NCI-H146 (cell line): ENCODE results near the gene ARHGAP22.

Experiments used
- DNase-seq: peaks from one replicate; lab custom pipeline; 2025; lab: John Stamatoyannopoulos, UW

ARHGAP22 gene

DNA sequence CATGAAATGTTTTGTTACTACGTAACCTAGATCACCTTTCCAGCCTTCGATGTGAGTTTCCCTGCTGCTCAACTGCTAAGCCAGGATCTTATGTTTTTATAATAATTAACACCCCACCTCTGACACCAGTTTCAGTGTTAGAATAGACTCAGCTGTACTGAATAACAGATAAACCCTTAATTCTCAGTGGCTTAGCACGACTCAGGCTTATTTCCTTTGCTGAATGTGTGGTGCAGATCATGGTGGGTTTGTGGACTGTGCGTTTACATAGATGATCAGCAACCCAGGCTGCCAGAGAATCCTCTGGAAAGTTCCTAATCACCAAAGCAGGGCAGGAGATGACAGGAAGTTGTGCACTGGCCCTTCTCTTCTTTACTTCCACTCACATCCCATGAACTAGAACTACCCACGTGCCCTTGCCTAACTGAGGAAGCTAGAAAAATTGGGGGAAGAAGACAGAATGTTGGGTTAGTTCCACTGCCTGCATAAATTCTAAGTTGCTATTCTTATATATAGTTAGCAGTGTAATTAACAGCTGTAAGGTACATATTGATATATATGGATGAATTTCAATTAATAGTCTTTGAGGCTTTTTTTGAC lies 186.6 kb downstream of the ARHGAP22 start:
- DNase-seq = no peak

DNA sequence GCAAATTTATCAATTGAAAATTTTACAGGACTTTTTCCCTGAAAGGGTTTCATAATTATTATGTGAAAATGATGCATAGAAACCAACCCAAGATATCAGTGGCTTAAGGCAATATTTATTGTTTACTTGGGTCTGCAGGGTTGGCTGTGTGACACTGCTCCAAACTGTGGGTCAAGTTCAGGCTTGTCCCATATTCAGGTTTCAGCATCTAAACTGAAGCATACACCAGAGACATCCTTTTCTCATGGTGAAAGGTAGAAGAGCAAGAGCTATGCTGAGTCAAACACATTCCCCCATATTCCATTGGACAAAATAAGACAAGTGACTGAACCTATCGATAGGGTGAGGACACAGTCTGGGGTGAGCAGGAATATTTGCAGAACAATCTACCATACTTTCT lies 187.5 kb downstream of the ARHGAP22 start:
- no peak for DNase-seq

DNA sequence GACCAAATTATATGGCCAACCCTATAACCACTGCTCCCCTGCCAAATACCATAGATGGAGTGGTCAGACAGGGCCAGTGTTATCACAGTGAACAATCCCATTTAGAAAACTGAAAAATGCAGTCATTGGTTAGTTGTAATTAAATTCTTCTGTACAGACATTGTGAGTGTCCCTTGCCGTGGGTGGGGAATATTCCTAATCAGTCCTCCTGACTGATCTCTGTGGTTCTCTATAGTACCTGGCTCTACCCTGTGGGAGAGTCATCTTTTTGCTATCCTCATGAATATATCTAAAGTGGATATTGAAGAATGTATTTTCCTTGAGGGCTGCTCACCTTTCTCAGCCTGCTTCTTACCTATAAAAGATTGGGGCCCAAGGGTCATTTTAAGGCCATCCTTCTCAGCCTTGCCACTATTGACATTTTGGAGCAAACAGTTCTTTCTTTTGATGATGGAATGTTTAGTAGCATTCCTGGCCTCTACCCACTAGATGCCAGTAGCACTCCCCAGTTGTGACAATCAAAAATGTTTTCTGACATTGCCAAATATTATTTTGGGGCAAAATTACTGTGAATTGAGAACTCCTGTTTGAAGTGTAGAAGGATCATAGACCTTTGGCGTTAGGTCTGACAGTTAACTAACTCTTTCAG lies 188.2 kb downstream of the ARHGAP22 start:
- no peak for DNase-seq

DNA sequence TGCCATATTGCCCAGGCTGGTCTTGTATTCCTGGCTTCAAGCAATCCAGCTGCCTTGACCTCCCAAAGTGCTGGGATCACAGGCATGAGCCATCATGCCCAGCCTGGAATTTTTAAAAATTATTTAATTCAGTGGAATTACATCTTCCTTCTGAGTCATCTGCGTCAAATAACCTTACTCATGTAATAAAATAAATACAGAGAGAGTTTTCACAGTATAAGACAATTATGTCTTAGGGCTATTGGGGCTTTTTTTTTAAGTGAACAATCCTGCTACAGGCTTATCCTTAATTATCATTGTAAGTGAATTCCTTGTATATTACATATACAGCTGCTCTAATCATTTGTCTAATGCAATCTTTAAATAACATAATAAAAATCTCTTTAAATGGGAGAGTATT lies 190.1 kb downstream of the ARHGAP22 start:
- no peak for DNase-seq

DNA sequence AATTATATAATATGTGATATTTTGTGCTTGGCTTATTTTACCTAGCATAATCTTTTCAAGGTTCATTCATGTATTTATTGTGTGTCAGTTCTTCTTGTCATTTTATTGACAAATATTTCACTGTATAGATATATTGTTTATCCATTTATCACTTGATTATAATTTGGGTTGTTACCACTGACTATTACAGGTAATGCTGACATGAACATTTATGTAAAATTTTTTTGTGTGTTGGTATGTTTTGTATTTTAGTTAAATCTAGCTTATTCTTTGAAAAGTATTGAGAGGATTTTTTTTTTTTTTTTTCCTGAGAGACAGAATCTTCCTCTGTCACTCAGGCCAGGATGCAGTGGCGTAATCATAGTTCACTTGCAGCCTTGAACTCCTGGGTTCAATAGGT lies 190.7 kb downstream of the ARHGAP22 start:
- no peak for DNase-seq

DNA sequence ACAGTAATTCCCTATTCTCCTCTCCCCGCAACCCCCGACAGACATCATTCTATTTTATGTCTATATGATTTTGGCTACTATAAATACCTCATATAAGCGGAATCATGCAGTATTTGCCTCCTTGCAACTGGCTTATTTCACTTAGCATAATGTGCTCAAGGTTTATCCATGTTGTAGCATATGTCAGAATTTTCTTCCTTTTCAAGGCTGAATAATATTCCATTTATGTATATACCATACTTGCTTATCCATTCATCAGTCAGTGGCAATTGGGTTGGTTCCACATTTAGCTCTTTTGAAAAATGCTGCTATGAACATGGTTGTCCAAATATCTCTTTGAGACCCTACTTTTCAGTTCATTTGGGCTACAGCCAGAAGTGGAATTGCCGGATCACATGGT lies 191.9 kb downstream of the ARHGAP22 start:
- no peak for DNase-seq

DNA sequence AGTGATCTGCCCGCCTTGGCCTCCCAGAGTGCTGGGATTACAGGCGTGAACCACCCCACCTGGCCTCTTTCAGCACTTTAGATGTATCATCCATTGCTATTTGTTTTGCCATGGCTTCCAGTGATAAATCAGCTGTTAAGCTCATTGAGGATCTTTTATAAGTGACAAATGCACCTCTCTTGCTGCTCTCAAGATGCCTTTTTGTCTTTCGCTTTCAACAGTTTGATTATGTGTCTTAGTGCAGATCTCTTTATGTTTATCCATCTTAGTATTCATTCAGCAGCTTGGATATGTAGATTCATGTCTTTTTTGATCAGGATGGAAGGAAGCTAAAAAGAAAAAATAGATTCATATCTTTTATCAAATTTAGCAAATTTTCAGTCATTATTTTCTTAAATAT lies 192.8 kb downstream of the ARHGAP22 start:
- no peak for DNase-seq

DNA sequence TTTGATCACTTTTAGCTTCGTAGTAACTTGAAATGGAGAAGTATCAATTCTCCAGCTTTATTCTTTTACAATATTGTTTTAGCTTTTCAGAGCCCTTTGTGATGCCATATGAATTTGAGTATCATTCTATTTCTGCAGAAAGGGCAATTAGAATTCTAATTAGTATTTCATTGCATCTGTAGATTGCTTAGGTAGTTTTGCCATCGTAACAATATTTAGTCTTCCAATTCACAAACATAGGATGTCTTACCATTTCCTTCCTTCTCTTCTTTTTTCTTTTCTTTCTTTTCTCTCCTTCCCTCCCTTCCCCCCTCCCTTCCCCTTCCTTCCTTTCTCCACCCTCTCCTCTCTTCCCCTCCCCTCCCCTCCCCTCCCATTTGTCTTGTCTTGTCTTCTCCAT lies 193.4 kb downstream of the ARHGAP22 start:
- DNase-seq = no peak

DNA sequence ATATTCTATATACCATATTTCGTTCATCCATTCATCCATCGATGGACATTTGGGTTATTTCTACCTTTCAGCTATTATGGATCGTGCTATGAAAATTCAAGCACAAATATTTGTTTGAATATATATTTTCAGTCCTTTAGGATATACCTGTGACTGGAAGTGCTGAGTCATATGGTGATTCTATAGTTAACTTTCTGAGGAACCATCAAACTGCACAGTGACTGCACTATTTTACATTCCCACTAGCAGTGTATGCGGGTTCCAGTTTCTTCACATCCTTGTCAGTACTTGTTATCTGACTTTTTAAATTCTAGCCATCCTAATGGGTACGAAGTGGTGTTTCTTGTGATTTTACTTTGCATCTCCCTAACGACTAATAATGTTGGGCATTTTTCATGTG lies 194.4 kb downstream of the ARHGAP22 start:
- no peak for DNase-seq

DNA sequence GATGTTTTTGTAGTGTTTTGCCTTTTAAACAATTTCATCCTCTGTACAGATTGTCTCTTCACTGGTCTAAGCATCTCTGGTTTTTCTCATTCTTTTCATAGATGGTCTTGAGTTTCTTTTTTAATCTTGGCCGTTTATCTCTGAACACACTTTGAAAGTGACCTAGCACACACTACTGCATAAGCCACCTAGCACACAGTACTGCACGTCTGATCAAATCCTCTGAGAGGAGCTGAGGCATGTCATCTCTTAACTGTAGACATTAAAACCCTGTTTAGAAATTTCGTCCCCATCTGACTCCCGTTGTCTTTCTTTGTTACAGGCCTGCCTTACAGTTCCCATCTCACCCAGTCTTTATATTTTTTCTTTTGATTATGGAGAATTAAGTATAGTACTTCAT lies 198.2 kb downstream of the ARHGAP22 start:
- DNase-seq = no peak

DNA sequence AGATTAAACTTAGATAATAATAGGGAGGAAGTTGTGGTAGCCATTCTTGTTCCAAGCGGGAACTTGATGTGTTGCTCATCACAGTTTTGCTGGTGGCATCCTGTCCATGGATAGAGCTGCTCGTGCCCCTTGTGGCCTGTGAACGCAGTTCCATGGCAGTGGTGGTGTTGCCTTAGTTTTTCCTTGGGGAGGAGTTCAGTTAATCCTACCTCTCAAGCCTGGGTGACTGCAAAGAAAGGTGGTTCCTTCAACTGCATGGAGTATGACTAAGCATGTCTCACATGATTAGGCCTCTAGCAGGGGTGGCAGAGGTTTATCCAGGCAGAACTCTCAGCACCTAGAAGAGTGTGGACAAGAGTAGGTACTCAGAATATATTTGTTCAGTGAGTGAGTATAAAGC lies 198.7 kb downstream of the ARHGAP22 start:
- DNase-seq = no peak

DNA sequence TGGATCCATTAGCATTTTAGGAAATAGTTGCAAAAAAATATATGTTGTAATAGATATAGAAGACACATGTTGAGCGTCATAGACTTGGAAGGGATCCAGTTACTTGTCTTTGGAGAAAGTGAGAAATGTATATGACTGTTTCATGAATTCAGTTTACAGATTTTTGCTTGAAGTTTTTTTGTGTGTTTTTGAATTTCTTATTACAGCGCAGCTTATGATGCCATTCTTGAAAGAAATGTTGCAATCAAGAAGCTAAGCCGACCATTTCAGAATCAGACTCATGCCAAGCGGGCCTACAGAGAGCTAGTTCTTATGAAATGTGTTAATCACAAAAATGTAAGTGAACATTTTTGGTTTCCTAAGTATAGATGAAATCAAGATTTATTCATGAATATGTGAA lies 200.2 kb downstream of the ARHGAP22 start:
- DNase-seq = no peak

DNA sequence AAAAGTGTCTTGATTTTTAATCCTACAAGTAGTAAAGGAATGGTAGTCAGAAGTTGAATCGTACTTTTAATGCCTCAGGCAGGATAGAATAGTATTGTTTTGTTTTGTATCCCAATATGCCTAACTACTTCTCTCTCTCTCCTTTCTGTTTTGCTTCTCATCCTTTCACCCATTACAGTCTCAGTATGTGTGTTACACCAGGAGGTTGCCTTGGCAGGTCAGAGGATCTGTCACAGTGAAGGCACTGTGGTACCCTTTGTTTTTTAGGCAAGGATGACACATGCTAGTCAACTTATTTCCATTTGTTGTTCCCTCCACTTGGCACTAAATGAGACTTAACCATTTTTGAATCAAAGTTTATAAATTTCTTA lies 204.0 kb downstream of the ARHGAP22 start:
- DNase-seq = no peak

DNA sequence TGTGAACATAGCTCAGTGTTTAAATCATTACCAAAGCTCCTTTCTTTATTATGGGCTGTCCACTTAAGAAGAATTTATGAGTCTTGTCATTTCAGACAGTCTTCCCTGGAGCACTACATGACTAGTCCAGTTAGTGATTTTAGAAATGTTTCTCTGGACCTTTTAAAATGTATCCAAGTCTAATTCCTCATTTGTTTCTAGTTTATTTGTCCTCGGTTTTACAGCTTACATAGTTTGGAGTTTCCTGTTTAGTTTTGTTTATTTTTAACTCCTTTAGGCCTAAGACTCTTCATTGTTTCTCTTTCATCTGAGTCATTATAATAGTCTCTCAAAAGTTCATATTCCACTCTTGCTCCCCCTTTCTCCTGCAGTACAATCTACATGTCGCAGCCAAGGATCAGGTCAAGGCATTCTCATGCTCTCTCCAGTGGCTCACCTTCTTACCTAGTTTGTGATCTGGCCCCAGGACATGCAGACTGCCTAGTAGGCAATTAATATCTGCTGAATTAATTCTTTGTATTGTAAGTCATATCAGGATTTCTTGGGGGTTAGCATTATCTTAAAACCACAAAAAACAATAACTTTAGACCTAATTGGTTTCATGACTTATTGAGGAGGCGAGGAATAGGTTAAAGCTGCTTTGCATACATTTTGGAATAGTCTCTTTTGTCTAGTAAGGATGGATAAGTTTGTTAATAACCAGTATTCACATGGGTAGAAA lies 204.6 kb downstream of the ARHGAP22 start:
- DNase-seq = no peak

DNA sequence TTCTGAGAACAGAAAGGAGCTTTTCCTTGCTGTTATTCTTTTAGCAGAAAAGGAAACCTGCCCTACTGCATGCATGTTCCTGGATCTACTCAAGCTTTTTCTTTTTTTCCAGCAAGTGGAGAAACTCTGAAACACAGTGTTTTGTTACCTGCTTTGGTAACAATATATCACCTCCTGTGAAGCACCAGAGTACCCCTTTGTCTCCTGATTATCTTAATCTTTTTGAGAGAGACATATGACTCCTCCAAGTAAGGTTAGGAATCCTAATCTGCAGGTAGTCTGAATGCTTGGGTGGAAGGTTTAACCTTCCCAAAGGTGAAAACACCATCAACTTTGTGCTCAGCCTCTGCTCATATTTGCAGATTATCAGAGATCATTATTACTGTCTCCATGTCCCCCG lies 205.3 kb downstream of the ARHGAP22 start:
- no peak for DNase-seq

DNA sequence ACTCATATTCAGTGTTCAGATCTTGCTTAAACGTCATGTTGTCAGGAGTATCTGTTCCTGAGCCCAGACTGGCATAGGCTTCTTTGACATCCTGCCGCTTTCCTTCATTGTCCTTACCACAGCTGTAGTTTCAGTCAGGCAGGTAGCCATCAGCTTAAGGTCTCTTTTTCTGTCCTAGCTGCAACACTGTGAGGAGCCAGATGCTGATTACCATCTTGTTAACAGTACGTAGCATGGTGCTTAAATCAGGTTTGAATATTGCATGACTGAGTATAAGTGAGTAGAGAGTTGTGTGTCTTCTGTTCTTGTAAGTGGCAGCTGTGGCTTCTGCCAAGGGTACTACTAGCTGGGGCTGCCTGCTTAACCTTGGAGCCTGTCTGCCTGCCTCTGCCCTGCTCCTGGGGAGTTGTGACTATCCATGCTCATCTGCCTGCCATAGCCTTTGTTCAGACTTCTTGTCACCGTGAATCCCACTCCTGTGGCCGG lies 205.8 kb downstream of the ARHGAP22 start:
- DNase-seq = no peak

DNA sequence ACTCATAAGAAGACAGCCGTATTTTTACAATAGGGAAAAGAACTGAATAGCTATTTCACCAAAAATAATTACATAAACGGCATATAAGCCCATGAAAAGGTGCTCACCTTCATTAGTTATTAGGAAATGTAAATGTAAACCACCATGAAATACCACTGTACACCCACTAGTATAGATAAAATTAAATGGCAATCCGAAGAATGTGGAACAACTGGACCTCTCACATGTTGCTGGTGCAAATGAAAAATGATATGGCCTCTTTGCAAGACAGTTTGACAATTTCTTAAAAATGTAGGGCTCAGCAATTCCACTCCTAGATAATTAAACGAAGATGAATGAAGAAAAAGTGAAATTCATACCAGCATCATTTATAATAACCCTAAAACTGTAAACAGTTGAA lies 206.6 kb downstream of the ARHGAP22 start:
- no peak for DNase-seq
